HCT116 (cell line): Measurements from ENCODE around the gene LRRN1.

ENCODE experiments used
- CEBPB ChIP-seq: IDR thresholded peaks from 2 replicates; pipeline ENCODE4 v1.6.1; 2012; ENCODE audit warnings: low read depth
- EZH2 ChIP-seq: fragments of 200-600 bp; sonication (generic); IDR thresholded peaks from 2 replicates; pipeline ENCODE4 v1.6.1; 2017; ENCODE audit warnings: antibody characterized with exemption, mixed run types
- EZH2phosphoT487 ChIP-seq: fragments of 200-600 bp; IDR thresholded peaks from 2 replicates; pipeline ENCODE4 v1.6.1; 2018; ENCODE audit warnings: antibody characterized with exemption, borderline replicate concordance
- POLR2A ChIP-seq: IDR thresholded peaks from 2 replicates; pipeline ENCODE4 v1.7.0; 2011; ENCODE audit warnings: borderline replicate concordance; ENCODE audit not compliant: insufficient read depth, insufficient read length; ENCODE audit errors: extremely low read depth
- POLR2AphosphoS5 ChIP-seq: IDR thresholded peaks from 2 replicates; pipeline ENCODE4 v1.6.1; 2011; ENCODE audit warnings: mild to moderate bottlenecking, low read depth, low read length, moderate library complexity
- RAD21 ChIP-seq: IDR thresholded peaks from 2 replicates; pipeline ENCODE4 v1.6.1; 2012; ENCODE audit warnings: low read depth, mild to moderate bottlenecking
- SRF ChIP-seq: IDR thresholded peaks from 2 replicates; pipeline ENCODE4 v1.6.1; 2012; ENCODE audit warnings: low read depth
- ZNF274 ChIP-seq: fragments of 200-500 bp; sonication (Bioruptor generic); IDR thresholded peaks from 2 replicates; pipeline ENCODE4 v1.6.1; 2014; ENCODE audit warnings: mild to moderate bottlenecking, low read depth, low read length, inconsistent platforms
- TF ChIP-seq, protein P1 (sequence below), 3 experiments: fragments of 200-600 bp in 1 of 3; sonication (generic) in 1 of 3; IDR thresholded peaks in 2 of 3; conservative IDR thresholded peaks in 1 of 3; 2 replicates each; pipeline ENCODE4 v1.5.1; 2012 to 2017; ENCODE audit warnings: low read depth in 2 of 3, low read length in 2 of 3, antibody characterized with exemption in 1 of 3, borderline replicate concordance in 1 of 3, control low read depth in 1 of 3, mild to moderate bottlenecking in 1 of 3, mixed read lengths in 1 of 3, mixed run types in 1 of 3, moderate library complexity in 1 of 3; ENCODE audit not compliant: insufficient read depth in 1 of 3

GRCh38 chr3:3772338-3772737 lies 26.9 kb upstream of the LRRN1 start:
- TF ChIP-seq CEBPB (no peak), ZNF274 (no peak), SRF (no peak), POLR2A (no peak), POLR2AphosphoS5 (no peak), EZH2 (no peak), EZH2phosphoT487 (no peak), RAD21 (no peak)
- TF ChIP-seq, protein P1, sequence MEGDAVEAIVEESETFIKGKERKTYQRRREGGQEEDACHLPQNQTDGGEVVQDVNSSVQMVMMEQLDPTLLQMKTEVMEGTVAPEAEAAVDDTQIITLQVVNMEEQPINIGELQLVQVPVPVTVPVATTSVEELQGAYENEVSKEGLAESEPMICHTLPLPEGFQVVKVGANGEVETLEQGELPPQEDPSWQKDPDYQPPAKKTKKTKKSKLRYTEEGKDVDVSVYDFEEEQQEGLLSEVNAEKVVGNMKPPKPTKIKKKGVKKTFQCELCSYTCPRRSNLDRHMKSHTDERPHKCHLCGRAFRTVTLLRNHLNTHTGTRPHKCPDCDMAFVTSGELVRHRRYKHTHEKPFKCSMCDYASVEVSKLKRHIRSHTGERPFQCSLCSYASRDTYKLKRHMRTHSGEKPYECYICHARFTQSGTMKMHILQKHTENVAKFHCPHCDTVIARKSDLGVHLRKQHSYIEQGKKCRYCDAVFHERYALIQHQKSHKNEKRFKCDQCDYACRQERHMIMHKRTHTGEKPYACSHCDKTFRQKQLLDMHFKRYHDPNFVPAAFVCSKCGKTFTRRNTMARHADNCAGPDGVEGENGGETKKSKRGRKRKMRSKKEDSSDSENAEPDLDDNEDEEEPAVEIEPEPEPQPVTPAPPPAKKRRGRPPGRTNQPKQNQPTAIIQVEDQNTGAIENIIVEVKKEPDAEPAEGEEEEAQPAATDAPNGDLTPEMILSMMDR (IDR thresholded peaks at IDR 0.05 in 2 of 3, conservative IDR thresholded peaks at IDR 0.05 in 1 of 3; ENCODE audit: borderline replicate concordance in 1 of 3, insufficient read depth in 1 of 3, low read depth in 2 of 3, low read length in 2 of 3): no peak
